Bronchial epithelial cell (primary cell): Measurements from ENCODE around the gene MRO. TPM values are rescaled to one million over a fixed set of nuclear protein-coding genes. Genes with fewer than 3 reads are reported as not detected.
A peak's percentile ranks its signal among the peaks of the same experiment; 100 is the strongest.

Experiments used
- DNase-seq: peaks from one replicate; pipeline ENCODE4 v3.0.0-alpha.2; 2010; ENCODE audit warnings: low read depth
- FAIRE-seq: peaks from 2 replicates; lab custom pipeline; 2011; peaks lifted over from hg19 to GRCh38; lab: Jason Lieb, UNC
- H3K27me3 ChIP-seq: 2 replicates; pipeline ENCODE4 v1.5.1; 2011; ENCODE audit warnings: low read length; ENCODE audit not compliant: control insufficient read depth, insufficient read depth
- H3K36me3 ChIP-seq: 2 replicates; pipeline ENCODE4 v1.5.1; 2011; ENCODE audit warnings: low read length; ENCODE audit not compliant: control insufficient read depth, insufficient read depth
- H3K4me3 ChIP-seq: 2 replicates; pipeline ENCODE4 v1.5.1; 2011; ENCODE audit warnings: mild to moderate bottlenecking, low read depth, low read length, control low read depth
- total RNA-seq: library from RNA; depleted of rRNA; stranded (reverse); fragments of >200 nt; gene quantifications from 2 replicates; pipeline ENCODE4 v1.2.1, GENCODE V29; 2014
- TF ChIP-seq, protein P1 (sequence below): IDR thresholded peaks from 2 replicates; pipeline ENCODE4 v1.5.1; 2011; ENCODE audit warnings: mild to moderate bottlenecking, moderate library complexity, low read length, control low read depth, inconsistent platforms; ENCODE audit not compliant: insufficient read depth, severe bottlenecking

The MRO gene
- total RNA-seq, 1 donor from 2014 or later, result not detected

DNA sequence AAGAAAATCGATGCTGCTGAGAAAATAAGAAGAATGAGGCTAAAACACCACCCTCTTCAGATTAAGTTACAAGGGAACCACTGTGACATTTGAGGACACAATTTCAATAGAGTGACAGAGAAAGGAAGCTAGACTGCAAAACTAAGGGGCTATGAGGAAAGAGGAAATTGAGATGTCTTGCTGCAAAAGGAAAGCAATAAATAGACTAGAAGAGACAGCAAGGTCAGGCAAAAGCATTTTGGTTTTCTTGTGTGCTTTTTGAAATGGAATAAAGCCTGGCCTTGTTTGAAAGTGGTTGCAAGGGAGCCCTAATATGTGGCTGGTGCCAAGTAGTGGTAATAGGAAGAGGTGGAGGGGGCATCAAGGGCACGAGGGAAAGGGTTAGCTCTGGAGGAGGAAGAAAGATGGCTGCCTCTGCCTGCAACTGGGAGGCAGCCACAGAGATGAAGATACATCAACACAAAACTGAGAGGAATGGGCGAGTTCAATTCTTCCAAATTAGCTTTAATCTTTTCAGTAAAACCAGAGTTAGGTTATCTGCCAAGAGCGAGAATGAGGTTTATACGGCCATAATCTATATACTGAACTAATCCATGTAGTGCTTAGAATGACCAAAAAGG is 1.2 kb upstream of the MRO start:
- FAIRE-seq (no peak), DNase-seq (no peak)
- Histone ChIP-seq H3K36me3 (no peaks in the 10 kb centered on the region), H3K27me3 (peaks cover 2% of the 10 kb centered on the region), H3K4me3 (no peak overlapping the region)
- TF ChIP-seq, protein P1, sequence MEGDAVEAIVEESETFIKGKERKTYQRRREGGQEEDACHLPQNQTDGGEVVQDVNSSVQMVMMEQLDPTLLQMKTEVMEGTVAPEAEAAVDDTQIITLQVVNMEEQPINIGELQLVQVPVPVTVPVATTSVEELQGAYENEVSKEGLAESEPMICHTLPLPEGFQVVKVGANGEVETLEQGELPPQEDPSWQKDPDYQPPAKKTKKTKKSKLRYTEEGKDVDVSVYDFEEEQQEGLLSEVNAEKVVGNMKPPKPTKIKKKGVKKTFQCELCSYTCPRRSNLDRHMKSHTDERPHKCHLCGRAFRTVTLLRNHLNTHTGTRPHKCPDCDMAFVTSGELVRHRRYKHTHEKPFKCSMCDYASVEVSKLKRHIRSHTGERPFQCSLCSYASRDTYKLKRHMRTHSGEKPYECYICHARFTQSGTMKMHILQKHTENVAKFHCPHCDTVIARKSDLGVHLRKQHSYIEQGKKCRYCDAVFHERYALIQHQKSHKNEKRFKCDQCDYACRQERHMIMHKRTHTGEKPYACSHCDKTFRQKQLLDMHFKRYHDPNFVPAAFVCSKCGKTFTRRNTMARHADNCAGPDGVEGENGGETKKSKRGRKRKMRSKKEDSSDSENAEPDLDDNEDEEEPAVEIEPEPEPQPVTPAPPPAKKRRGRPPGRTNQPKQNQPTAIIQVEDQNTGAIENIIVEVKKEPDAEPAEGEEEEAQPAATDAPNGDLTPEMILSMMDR, result no peak

DNA sequence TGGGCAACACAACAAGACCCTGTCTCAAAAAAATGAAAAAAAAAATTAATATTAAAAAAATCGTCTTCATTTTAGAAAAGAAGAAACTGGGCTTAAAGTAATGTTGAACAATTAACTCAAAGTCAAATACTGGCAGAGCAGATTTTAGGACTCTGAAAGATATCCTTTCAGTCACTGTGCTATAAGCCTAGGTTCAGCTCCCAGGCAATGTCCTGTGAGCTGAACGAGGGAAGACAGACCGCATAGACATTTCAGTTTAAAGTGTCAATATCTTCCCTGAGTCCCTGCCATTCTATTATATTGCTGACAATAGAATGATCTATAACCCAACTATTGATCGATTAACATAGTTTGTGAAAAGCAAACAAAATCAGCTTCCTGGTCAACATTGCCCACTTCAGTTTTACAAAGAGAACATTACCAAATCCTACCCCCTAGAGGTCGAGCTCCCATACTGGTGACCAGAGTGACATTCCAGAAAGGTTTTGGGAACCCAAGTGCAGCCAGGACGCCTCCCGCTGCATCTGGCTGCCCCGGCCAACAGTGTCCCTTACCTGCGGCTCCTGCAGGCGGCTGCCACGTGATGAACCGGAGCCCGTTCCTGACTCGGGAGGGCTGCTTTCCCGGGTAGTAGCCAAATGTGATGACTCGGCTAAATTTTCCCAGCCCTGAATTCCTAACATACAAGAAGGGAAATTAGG is 639 bp downstream of the MRO start:
- H3K4me3 ChIP-seq, result peak overlapping the region; percentile 1
- FAIRE-seq, result no peak
- TF ChIP-seq, protein P1, result no peak

DNA sequence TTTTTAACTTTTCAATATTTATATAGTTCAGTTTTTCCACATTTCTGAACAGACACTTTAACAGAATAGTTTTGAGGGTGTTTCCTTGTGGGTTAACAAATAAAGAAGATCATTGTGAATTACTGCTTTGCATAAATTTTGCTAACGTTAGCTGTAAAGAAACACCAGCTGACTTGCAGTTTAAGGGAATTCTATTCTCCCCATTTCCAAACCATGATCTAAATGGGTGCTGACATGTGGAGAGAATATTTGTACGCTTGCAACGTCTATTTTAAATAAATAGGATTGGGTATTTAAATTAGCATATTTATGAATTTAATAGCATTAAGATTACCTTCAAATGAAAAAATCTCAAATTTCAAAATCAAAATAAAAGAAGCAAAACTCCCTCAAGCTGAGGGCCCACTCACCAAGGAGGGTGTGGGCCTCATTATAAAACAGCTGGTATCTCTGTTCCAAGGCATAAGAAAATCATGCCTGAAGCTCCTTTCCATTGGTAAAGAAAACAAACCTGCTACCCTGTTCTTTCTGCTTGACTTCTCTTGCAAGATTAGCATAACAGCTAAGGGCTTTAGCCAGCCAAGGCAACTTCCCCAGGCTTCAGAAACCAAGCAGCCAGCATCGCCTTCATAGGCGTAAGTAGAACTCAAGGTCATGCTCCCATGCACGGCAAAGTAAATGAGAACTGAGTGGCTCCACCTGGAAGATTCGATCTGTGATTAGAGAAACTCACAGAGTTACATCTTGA is 3.2 kb downstream of the MRO start:
- TF ChIP-seq, protein P1, result no peak
- FAIRE-seq (no peak), DNase-seq (no peak)
- no peaks in the 10 kb centered on the region for H3K36me3 ChIP-seq
- H3K4me3 ChIP-seq, result no peak overlapping the region
- peaks cover 2% of the 10 kb centered on the region for H3K27me3 ChIP-seq

More for the DNA sequence above, 639 bp downstream of the MRO start:
- Histone ChIP-seq H3K27me3 (peaks cover 2% of the 10 kb centered on the region), H3K36me3 (no peaks in the 10 kb centered on the region)
- DNase-seq, result peak; percentile 24

DNA sequence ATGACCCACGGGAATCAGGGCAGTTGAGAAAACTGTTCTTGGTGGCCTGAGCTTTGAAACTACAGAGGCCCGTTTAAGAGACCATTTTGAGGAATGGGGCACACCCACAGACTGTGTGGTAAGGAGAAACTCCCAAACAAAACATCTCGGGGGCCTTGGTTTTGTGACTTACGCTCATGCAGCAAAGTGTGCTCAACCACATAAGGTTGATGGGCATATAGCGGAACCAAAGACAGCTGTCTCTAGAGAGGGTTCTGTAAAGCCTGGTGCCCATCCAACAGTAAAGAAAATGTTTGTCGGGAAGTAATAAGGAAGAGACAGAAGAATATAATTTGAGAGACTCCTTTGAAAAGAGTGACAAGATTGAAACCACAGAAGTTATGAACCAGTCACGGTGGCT is 5.4 kb downstream of the MRO start:
- H3K4me3 ChIP-seq, result no peak overlapping the region
- no peaks in the 10 kb centered on the region for H3K27me3 ChIP-seq
- DNase-seq (no peak), FAIRE-seq (no peak)
- no peaks in the 10 kb centered on the region for H3K36me3 ChIP-seq
- TF ChIP-seq, protein P1, result no peak

DNA sequence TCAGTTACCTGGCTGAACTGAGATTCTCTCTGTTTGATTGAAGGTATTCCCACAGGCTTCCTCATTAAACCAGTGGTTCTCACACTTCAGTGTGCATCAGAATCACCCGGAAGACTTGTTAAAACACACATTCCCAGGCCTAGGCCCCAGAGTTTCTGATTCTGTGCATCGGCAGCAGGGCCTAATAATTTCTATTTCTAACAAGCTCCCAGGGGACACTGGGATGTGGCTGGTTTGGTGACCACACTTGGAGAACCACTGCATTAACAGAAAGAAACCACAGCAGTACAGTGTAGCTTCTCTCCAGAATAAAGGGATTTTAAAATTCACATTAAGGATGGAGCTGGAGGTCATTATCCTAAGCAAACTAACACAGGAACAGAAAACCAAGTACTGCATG is 6.5 kb downstream of the MRO start:
- no peaks in the 10 kb centered on the region for H3K36me3 ChIP-seq
- no peaks in the 10 kb centered on the region for H3K27me3 ChIP-seq
- DNase-seq (no peak), FAIRE-seq (no peak)
- H3K4me3 ChIP-seq, result no peak overlapping the region
- TF ChIP-seq, protein P1, result no peak
